K562 (cell line): ENCODE measurements around the gene CABP7. TPM values are rescaled to one million over a fixed set of nuclear protein-coding genes. Genes with fewer than 3 reads are reported as not detected.

Experiments used
- ARID2 ChIP-seq: fragments of 450-650 bp; IDR thresholded peaks from 2 replicates; pipeline ENCODE4 v1.6.1; 2017; ENCODE audit warnings: antibody characterized with exemption, mild to moderate bottlenecking
- EP300 ChIP-seq: IDR thresholded peaks from 2 replicates; pipeline ENCODE4 v1.6.1; 2012; ENCODE audit warnings: low read length, improper control_type of control experiment
- EP400 ChIP-seq: fragments of 450-650 bp; IDR thresholded peaks from 2 replicates; pipeline ENCODE4 v1.6.1; 2017; ENCODE audit warnings: antibody characterized with exemption, mild to moderate bottlenecking, moderate library complexity
- MCM5 ChIP-seq: fragments of 450-650 bp; IDR thresholded peaks from 2 replicates; pipeline ENCODE4 v1.6.1; 2016; ENCODE audit warnings: low read depth
- NONO ChIP-seq, 2 experiments: fragments of 200-400 bp in 1 of 2; fragments of 450-650 bp in 1 of 2; formaldehyde crosslinking in 1 of 2; IDR thresholded peaks; 2 replicates each; pipeline ENCODE4 v1.6.1; 2017; ENCODE audit warnings: low read depth in 2 of 2, mild to moderate bottlenecking in 2 of 2, moderate library complexity in 2 of 2, low read length in 1 of 2
- NR4A1 ChIP-seq, 2 experiments: fragments of 250-450 bp in 1 of 2; fragments of 450-650 bp in 1 of 2; sonication (Bioruptor Pico) in 1 of 2; IDR thresholded peaks; 2 replicates each; pipeline versions ENCODE4 v1.4.0 to v1.6.1; 2016 to 2020; ENCODE audit warnings: mild to moderate bottlenecking in 2 of 2, missing compliant biosample characterization in 1 of 2, missing genetic modification characterization in 1 of 2, moderate library complexity in 1 of 2
- PCBP2 ChIP-seq: fragments of 200-400 bp; formaldehyde crosslinking; IDR thresholded peaks from 2 replicates; pipeline ENCODE4 v1.6.1; 2018; ENCODE audit warnings: low read length, low read depth, mild to moderate bottlenecking, moderate library complexity; ENCODE audit not compliant: poor library complexity, severe bottlenecking
- POLR2AphosphoS2 ChIP-seq: IDR thresholded peaks from 2 replicates; pipeline ENCODE4 v1.6.1; 2012; ENCODE audit warnings: low read length, improper control_type of control experiment
- SAP30 ChIP-seq: fragments of 200-600 bp; sonication (generic); IDR thresholded peaks from 2 replicates; pipeline ENCODE4 v1.6.1; 2012; ENCODE audit warnings: borderline replicate concordance, low read depth, mild to moderate bottlenecking, moderate library complexity, low read length, control low read depth, inconsistent platforms; ENCODE audit not compliant: insufficient read depth, poor library complexity, severe bottlenecking
- XRCC5 ChIP-seq: fragments of 200-400 bp; formaldehyde crosslinking; IDR thresholded peaks from 2 replicates; pipeline ENCODE4 v1.6.1; 2017; ENCODE audit warnings: low read depth, mild to moderate bottlenecking, low read length
- ZNF174 ChIP-seq: fragments of 250-450 bp; sonication (Bioruptor Pico); IDR thresholded peaks from 2 replicates; pipeline ENCODE4 v1.4.0; 2020; ENCODE audit warnings: mild to moderate bottlenecking
- ZNF184 ChIP-seq: sonication (generic); formaldehyde crosslinking; IDR thresholded peaks from 2 replicates; pipeline ENCODE4 v1.5.0; 2020; ENCODE audit warnings: missing genetic modification reagents
- ZNF324 ChIP-seq: fragments of 250-450 bp; sonication (Bioruptor Pico); IDR thresholded peaks from 2 replicates; pipeline ENCODE4 v1.4.0; 2020; ENCODE audit warnings: mild to moderate bottlenecking
- ZNF347 ChIP-seq: fragments of 450-650 bp; formaldehyde crosslinking; IDR thresholded peaks from 2 replicates; pipeline ENCODE4 v1.4.0; 2020; ENCODE audit warnings: low read depth, mild to moderate bottlenecking, moderate library complexity
- ZNF384 ChIP-seq: IDR thresholded peaks from 2 replicates; pipeline ENCODE4 v1.6.1; 2012; ENCODE audit warnings: low read depth, low read length, improper control_type of control experiment
- polyA plus RNA-seq, 8 experiments: library from polyadenylated mRNA; depleted of rRNA in 4 of 8; stranded (reverse) in 5 of 8; unstranded in 3 of 8; fragments of >200 nt; fragmentation: Nextera tagmentation in 2 of 8; fragmentation: Illumina TruSeq in 1 of 8; extraction: Ambion mirVana in 2 of 8; extraction: Trizol in 1 of 8; gene quantifications; 2 replicates each; pipeline versions ENCODE4 v1.2.1 to v1.2.3, GENCODE V29; 2011 to 2014; ENCODE audit warnings: inconsistent platforms in 1 of 8, missing spikeins in 1 of 8
- total RNA-seq, 7 experiments: library from RNA; depleted of rRNA in 6 of 7; stranded (reverse); fragments of >200 nt in 6 of 7; fragmentation: Illumina TruSeq in 2 of 7; extraction: Trizol in 2 of 7; gene quantifications; 2 replicates each; pipeline versions ENCODE4 v1.2.1 to v1.2.3, GENCODE V29; 2011 to 2021; ENCODE audit warnings: low replicate concordance in 1 of 7
- TF ChIP-seq, protein P1 (sequence below): fragments of 250-450 bp; sonication (Bioruptor Pico); IDR thresholded peaks from 2 replicates; pipeline ENCODE4 v1.5.0; 2021
- TF ChIP-seq, protein P2 (sequence below): sonication (generic); formaldehyde crosslinking; IDR thresholded peaks from 2 replicates; pipeline ENCODE4 v1.9.0; 2022; ENCODE audit warnings: mild to moderate bottlenecking, missing genetic modification reagents
- TF ChIP-seq, protein P3 (sequence below): fragments of 250-450 bp; sonication (Bioruptor Pico); IDR thresholded peaks from 2 replicates; pipeline ENCODE4 v1.8.0; 2021; ENCODE audit warnings: mild to moderate bottlenecking, moderate library complexity
- TF ChIP-seq, protein P4 (sequence below), 2 experiments: fragments of 450-650 bp; IDR thresholded peaks; 2 replicates each; pipeline ENCODE4 v1.6.1; 2018; ENCODE audit warnings: mild to moderate bottlenecking in 2 of 2, low read depth in 1 of 2; ENCODE audit not compliant: partially characterized antibody in 2 of 2
- TF ChIP-seq, protein P5 (sequence below): fragments of 200-800 bp; sonication (Bioruptor generic); IDR thresholded peaks from 2 replicates; pipeline ENCODE4 v1.6.1; 2017; ENCODE audit warnings: missing genetic modification characterization, missing compliant biosample characterization

Gene CABP7
- total and polyA plus RNA-seq, 9 of the 15 experiments (the other 6 are each of a cell fraction or from before 2014, with no cell fraction given), result not detected

DNA sequence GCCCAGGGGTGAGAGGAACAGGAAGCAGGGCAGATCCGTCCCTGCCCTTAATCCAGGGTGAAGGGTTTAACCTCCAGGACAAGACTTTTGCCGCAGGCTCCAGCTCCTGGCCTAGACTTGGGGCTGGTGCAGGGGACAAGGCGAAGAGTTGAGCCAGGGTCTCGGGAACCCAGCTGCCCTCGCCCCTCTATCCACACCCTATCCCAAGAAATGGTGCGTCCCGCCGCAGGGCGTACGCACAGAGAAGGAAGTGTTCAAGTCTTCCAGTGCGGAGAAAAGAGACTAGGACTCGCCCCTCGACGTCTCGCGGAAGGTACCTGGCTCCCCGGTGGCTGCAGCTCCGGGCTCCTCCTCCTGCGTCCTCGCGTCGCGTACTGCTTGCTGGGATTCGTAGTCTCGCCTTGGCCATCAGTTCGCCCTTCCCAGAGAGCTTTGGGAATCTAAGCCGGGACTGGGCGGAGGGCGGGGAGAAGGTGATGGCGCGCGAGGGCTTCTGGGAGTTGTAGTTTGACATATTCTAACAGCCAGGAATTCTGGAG is 46.9 kb downstream of the CABP7 start, which contains the start of gene ZMAT5 (continued):
- TF ChIP-seq, protein P1, sequence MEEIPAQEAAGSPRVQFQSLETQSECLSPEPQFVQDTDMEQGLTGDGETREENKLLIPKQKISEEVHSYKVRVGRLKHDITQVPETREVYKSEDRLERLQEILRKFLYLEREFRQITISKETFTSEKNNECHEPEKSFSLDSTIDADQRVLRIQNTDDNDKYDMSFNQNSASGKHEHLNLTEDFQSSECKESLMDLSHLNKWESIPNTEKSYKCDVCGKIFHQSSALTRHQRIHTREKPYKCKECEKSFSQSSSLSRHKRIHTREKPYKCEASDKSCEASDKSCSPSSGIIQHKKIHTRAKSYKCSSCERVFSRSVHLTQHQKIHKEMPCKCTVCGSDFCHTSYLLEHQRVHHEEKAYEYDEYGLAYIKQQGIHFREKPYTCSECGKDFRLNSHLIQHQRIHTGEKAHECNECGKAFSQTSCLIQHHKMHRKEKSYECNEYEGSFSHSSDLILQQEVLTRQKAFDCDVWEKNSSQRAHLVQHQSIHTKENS (CRISPR knock-in tag), result no peak
- TF ChIP-seq ARID2, result no peak
- no peak for TF ChIP-seq ZNF347
- no peak for TF ChIP-seq POLR2AphosphoS2
- TF ChIP-seq, protein P2, sequence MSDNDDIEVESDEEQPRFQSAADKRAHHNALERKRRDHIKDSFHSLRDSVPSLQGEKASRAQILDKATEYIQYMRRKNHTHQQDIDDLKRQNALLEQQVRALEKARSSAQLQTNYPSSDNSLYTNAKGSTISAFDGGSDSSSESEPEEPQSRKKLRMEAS (CRISPR knock-in tag), result 0 out of 2 replicates have a peak, but pooled peaks have one; percentile 22
- TF ChIP-seq, protein P3, sequence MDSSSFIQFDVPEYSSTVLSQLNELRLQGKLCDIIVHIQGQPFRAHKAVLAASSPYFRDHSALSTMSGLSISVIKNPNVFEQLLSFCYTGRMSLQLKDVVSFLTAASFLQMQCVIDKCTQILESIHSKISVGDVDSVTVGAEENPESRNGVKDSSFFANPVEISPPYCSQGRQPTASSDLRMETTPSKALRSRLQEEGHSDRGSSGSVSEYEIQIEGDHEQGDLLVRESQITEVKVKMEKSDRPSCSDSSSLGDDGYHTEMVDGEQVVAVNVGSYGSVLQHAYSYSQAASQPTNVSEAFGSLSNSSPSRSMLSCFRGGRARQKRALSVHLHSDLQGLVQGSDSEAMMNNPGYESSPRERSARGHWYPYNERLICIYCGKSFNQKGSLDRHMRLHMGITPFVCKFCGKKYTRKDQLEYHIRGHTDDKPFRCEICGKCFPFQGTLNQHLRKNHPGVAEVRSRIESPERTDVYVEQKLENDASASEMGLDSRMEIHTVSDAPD (CRISPR knock-in tag), result no peak
- no peak for TF ChIP-seq SAP30
- no peak for TF ChIP-seq NR4A1 (CRISPR knock-in tag; IDR thresholded peaks at IDR 0.05)
- no peak for TF ChIP-seq NR4A1 (tag; IDR thresholded peaks at IDR 0.05)
- TF ChIP-seq, protein P4, sequence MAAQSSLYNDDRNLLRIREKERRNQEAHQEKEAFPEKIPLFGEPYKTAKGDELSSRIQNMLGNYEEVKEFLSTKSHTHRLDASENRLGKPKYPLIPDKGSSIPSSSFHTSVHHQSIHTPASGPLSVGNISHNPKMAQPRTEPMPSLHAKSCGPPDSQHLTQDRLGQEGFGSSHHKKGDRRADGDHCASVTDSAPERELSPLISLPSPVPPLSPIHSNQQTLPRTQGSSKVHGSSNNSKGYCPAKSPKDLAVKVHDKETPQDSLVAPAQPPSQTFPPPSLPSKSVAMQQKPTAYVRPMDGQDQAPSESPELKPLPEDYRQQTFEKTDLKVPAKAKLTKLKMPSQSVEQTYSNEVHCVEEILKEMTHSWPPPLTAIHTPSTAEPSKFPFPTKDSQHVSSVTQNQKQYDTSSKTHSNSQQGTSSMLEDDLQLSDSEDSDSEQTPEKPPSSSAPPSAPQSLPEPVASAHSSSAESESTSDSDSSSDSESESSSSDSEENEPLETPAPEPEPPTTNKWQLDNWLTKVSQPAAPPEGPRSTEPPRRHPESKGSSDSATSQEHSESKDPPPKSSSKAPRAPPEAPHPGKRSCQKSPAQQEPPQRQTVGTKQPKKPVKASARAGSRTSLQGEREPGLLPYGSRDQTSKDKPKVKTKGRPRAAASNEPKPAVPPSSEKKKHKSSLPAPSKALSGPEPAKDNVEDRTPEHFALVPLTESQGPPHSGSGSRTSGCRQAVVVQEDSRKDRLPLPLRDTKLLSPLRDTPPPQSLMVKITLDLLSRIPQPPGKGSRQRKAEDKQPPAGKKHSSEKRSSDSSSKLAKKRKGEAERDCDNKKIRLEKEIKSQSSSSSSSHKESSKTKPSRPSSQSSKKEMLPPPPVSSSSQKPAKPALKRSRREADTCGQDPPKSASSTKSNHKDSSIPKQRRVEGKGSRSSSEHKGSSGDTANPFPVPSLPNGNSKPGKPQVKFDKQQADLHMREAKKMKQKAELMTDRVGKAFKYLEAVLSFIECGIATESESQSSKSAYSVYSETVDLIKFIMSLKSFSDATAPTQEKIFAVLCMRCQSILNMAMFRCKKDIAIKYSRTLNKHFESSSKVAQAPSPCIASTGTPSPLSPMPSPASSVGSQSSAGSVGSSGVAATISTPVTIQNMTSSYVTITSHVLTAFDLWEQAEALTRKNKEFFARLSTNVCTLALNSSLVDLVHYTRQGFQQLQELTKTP (IDR thresholded peaks at IDR 0.05; ENCODE audit: low read depth in 1 of 2, partially characterized antibody in 2 of 2), result no peak
- no peak for TF ChIP-seq EP300
- TF ChIP-seq PCBP2, result no peak
- no peak for TF ChIP-seq NONO (IDR thresholded peaks at IDR 0.05; ENCODE audit: low read depth in 2 of 2, low read length in 1 of 2)
- no peak for TF ChIP-seq MCM5
- no peak for TF ChIP-seq ZNF324 (CRISPR knock-in tag)
- TF ChIP-seq ZNF184 (CRISPR knock-in tag), result no peak
- TF ChIP-seq ZNF384, result no peak
- TF ChIP-seq XRCC5, result no peak
- TF ChIP-seq ZNF174 (CRISPR knock-in tag), result no peak
- TF ChIP-seq EP400, result no peak
- TF ChIP-seq, protein P5, sequence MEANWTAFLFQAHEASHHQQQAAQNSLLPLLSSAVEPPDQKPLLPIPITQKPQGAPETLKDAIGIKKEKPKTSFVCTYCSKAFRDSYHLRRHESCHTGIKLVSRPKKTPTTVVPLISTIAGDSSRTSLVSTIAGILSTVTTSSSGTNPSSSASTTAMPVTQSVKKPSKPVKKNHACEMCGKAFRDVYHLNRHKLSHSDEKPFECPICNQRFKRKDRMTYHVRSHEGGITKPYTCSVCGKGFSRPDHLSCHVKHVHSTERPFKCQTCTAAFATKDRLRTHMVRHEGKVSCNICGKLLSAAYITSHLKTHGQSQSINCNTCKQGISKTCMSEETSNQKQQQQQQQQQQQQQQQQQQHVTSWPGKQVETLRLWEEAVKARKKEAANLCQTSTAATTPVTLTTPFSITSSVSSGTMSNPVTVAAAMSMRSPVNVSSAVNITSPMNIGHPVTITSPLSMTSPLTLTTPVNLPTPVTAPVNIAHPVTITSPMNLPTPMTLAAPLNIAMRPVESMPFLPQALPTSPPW, result peak; percentile 82
